DMS153 treated with DMSO at 0.1 percent for 48 hours (cell line): Measurements from ENCODE around the gene CMTM1.
"Not testable (repeated sequence)": the region's sequence is repeated elsewhere in the genome, so short reads cannot be mapped to it uniquely, and the experiment has no call there.

Experiments used
- DNase-seq: peaks from one replicate; lab custom pipeline; 2025; ENCODE audit not compliant: unreplicated experiment; lab: John Stamatoyannopoulos, UW

Gene CMTM1

GRCh38 chr16:66588981-66589713, 22.9 kb downstream of the CMTM1 start:
- DNase-seq, result no peak

DNA sequence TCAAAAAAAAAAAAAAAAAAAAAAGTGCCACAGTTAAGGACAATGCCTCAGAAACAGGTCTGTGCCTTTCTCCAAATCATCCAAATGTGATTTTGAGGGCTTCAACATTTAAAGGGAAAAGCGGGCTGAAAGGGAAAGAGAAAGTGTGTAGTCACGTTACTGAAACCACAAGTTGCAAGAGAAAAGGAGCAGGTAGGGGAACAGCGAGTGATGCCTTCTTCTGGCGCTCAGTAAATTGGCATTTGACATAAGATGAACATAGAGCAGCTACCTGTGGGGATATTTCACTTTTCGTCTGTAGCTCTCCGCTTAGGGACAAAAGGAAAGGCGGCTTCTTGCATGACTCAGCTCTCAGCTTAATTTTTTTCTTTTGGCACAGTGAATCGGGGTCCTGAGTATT, 24.1 kb downstream of the CMTM1 start:
- no peak for DNase-seq

GRCh38 chr16:66591018-66591417, 24.8 kb downstream of the CMTM1 start:
- no peak for DNase-seq

DNA sequence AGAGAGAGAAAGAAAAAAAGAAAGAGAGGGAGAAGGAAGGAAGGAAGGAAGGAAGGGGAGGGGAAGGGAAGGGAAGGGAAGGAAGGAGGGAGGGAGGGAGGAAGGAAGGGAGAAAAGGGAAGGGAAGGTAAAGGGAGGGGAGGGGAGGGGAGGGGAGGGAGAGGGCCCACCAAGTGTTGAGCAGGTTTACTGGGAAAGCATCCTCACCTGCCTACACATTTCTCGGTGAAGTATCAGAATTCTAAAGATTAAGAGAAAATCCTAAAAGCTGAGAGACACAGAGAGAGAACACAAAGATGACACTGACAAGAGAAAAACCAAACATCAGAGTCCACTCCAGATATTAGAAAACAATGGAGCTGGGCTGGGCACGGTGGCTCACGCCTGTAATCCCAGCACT, 26.0 kb downstream of the CMTM1 start:
- DNase-seq, result no peak

GRCh38 chr16:66592814-66593213, 26.6 kb downstream of the CMTM1 start:
- DNase-seq, result no peak

- DNase-seq, result no peak
Measured at GRCh38 chr16:66594739-66595138, 28.5 kb downstream of the CMTM1 start.

GRCh38 chr16:66596559-66596958, 30.3 kb downstream of the CMTM1 start:
- not testable (repeated sequence) for DNase-seq

DNA sequence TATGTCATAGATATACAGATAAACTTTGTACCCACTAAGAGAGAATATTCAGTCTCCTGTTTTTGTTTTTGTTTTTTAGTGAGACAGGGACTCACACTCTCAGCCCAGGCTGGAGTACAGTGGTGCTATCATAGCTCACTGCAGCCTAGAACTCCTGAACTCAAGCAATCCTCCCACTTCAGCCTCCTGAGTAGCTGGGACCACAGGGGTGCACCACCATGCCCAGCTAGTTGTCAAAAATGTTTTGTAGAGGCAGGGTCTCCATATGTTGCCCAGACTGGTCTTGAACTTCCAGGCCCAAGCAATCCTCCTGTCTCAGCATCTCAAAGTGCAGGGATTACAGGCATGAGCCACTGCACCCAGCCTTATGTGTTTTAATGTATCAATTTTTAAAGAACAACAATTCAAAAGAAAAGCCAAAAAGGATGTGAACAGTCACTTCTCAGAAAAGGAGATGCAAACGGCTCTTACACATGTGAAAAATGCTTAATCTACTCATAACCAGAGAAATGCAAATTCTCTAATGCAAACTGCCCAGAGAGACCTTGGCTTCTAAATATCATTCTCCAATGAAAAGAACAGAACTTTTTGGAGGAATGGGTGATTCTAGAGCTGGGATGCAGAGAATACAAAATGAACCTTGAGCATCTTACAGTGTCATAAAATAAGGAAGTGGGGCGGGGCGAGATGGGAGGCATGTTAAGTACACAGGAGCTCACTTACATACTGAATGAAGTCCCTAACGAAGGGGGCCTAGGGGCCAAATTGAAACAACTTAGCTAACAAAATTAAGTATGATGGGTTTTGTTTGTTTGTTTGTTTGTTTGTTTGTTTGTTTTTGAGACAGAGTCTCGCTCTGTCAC, 31.0 kb downstream of the CMTM1 start:
- DNase-seq, result no peak

DNA sequence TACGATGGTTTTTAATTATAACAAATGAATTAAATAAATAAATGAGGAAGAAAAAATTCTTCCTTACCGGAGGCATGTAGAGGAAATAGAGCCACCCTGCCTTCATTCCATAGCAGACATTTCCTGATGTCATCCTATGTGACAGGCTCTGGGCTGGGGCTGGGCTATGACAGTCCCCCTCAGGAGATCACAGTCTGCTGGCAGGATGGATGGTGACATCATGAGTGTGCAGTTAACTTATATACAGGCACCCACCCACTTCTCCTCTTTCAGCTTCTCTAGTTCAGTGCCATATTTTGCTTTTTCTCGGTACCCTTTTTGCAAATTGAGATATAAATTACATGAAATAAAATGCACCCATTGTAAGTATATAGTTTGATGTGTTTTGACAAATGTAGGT, 31.9 kb downstream of the CMTM1 start:
- DNase-seq, result no peak

DNA sequence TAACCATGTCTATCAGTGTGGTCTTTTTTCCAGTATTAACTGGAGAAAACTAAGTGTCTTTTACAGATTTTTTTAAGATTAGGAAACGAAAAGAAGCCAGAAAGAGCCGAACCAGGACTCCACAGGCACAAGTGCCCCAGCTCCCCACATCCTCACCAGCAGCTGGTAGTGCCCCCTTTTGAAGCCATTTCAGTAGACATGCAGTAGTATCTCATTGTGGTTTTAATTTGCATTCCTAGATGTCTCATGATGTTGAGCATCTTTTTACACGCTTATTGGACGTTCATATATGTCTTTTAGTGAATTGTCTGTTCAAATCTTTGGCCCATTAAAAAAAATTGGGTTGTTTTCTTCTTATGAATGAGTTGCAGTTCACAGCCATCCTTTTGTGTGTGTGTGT, 33.5 kb downstream of the CMTM1 start:
- DNase-seq, result no peak

GRCh38 chr16:66600477-66600876, 34.2 kb downstream of the CMTM1 start:
- no peak for DNase-seq

GRCh38 chr16:66601471-66601870, 35.2 kb downstream of the CMTM1 start:
- DNase-seq, result no peak

- DNase-seq, result no peak
Measured at GRCh38 chr16:66603537-66604375, 37.5 kb downstream of the CMTM1 start.

- no peak for DNase-seq
Measured at GRCh38 chr16:66604376-66605176, 38.3 kb downstream of the CMTM1 start, which contains the start of gene CMTM3. Gene CMTM3 (plus strand): TSS chr16:66604704. CDS start chr16:66604806, 102 bp downstream.

GRCh38 chr16:66605177-66605978, 39.1 kb downstream of the CMTM1 start:
- no peak for DNase-seq

DNA sequence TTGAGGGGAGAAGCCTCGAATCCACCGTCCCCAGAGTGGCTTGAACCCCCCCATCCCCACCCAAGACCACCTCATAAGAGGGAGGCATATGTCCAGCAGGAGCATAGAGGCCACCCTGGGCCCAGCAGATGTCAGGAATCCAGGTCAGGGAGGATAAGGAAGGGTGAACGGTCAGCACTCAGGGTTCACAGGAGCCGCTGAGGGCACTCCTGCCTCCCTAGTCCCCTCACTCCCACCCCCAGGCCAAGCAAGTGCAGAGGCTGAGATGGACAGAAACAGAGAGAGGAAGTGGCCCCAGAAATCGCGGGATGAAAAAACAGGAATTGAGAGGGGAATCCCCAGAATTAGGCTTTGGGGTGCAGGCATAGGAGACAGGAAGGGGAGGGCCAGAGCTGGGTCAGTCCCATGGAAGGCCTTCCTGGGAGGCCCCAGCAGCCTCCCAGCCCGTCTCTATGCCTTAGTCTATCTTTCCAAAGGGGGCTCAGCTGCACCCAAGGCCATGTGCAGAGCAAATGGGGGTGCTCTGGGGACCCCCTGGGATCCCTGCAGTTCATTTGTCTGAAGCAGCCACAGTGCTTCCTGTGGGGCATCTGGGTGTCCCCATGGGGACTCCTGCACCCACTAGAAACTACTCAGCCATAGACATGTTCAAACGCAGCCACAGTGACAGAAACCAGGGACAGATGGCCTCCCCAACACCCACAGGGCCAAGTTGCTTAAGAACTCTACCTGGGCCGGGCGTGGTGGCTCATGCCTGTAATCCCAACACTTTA, 39.9 kb downstream of the CMTM1 start:
- no peak for DNase-seq

- peak; percentile 62 for DNase-seq
Measured at GRCh38 chr16:66608241-66609138, 42.3 kb downstream of the CMTM1 start.

GRCh38 chr16:66609139-66609510, 42.9 kb downstream of the CMTM1 start:
- no peak for DNase-seq
